Stimulated activated naive CD8-positive, alpha-beta T cell treated with anti-CD3 and anti-CD28 coated beads, Interleukin-15, amount 100 ng/mL, for 72 hours (primary cell): Measurements from ENCODE around the gene BLVRB.
"Not testable (repeated sequence)": the region's sequence is repeated elsewhere in the genome, so short reads cannot be mapped to it uniquely, and the experiment has no call there.

Source experiments
- ATAC-seq: fragments of 150-1000 bp; cut with Tn5 transposase; 2 replicates; pipeline ENCODE4 v1.10.0; 2021; ENCODE audit warnings: mild to moderate bottlenecking, moderate library complexity
- DNase-seq, 2 donors: peaks; one replicate each; pipeline ENCODE4 v3.0.0; 2021 to 2022
- H3K27ac Mint-ChIP-seq, 2 donors: one replicate each; pipeline ENCODE4 v1.8.0; 2022; ENCODE audit warnings: mild to moderate bottlenecking in 2 of 2, mixed read lengths in 2 of 2, moderate library complexity in 2 of 2
- H3K27me3 Mint-ChIP-seq: one replicate; pipeline ENCODE4 v1.8.0; 2022; ENCODE audit warnings: mixed read lengths
- H3K4me1 Mint-ChIP-seq: one replicate; pipeline ENCODE4 v1.8.0; 2022; ENCODE audit warnings: mild to moderate bottlenecking, mixed read lengths
- H3K4me3 Mint-ChIP-seq, 2 donors: one replicate each; pipeline ENCODE4 v1.8.0; 2022; ENCODE audit warnings: mild to moderate bottlenecking in 2 of 2, mixed read lengths in 2 of 2, moderate library complexity in 1 of 2
- H3K9me3 Mint-ChIP-seq, 2 donors: one replicate each; pipeline ENCODE4 v1.8.0; 2022; ENCODE audit warnings: mixed read lengths in 2 of 2

Gene BLVRB

DNA sequence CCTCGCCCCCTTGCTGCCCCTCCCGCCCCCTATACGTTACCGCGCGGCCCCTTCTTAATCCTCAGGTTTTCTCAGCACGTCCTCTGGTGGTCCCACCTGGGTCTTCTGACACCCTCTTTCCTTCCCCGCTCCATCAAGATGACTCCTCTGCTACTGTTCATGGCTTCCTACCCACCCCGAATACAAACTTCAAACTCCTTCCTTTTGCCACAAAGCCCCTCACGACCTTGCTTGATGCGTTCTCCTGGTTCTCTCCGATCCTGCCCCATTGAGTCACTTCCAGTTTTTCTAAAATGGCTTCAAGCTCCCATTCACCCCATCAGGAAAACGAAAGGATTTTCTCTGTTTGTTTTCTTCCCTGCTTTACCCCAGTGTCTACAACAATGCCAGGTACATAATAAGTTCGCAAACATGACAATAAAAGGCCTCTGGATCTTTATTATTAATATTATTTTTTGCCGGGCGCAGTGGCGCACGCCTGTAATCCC is 20.7 kb downstream of the BLVRB start:
- no peak for ATAC-seq
- peak overlapping the region; percentile 57 to 91 for H3K27ac Mint-ChIP-seq
- no peaks in the 10 kb centered on the region for H3K9me3 Mint-ChIP-seq
- DNase-seq = no peak
- H3K27me3 Mint-ChIP-seq = no peaks in the 10 kb centered on the region
- H3K4me1 Mint-ChIP-seq = peaks cover 27% of the 10 kb centered on the region
- peak overlapping the region; percentile 91 to 97 for H3K4me3 Mint-ChIP-seq

- Mint-ChIP-seq H3K9me3 (no peaks in the 10 kb centered on the region), H3K27me3 (no peaks in the 10 kb centered on the region), H3K27ac (peak within 1 kb of the TSS; percentile 92 to 93), H3K4me1 (peaks cover 34% of the 10 kb centered on the region), H3K4me3 (peak within 1 kb of the TSS; percentile 91 to 97)
- DNase-seq (peak; percentile 97 to 98), ATAC-seq (peak; percentile 80)
Measured at GRCh38 chr19:40444000-40444824, 21.3 kb downstream of the BLVRB start, which contains the start of gene SERTAD3. TSS of gene SERTAD3 (minus strand) at chr19:40444335. CDS start at chr19:40442080, 2,255 bp downstream.

DNA sequence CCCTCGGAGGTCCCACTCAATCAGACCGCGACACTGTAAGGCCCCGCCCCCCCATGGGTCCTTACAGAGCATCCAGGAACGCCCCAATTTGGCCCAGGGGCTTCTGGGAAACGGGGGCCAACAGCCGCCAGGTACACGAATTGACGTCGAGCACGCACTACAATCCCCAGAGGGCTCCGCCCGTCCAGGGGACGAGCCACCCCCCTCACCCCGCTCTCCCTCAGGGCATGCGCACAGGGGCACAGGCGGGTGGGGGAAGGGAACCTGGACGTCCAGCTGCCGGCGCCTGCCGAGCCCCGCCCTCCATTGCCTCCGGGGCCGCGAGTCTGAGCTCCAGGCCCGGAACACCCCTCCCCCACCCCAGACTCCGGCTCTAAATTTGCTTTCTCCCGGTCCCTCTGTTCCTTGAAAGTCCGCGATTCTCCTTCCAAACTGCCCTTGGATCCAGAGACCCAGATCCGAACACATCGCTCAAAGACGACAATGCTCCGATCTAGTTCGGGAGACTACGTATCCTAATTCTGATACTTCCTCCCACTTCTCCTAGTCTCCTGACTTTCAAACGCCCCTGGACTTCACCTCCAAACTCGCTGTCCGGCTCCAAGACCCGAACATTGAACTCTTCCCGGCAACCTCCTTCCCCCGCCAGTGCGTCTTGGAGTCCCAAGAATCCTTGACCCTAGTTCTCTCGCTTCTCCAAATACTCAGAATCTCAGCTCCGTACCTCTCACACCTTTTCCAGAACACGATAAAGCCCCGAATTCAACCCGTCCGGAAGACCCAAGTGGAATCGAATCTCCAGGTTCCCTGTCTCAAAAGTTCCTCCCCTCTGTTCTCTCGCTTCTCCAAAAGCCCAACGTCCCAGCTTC is 22.2 kb downstream of the BLVRB start:
- Mint-ChIP-seq H3K27me3 (no peaks in the 10 kb centered on the region), H3K4me1 (peaks cover 35% of the 10 kb centered on the region), H3K4me3 (peak overlapping the region; percentile 91 to 97), H3K27ac (peak overlapping the region; percentile 92 to 93), H3K9me3 (no peaks in the 10 kb centered on the region)
- DNase-seq = peak; percentile 98 to 100
- ATAC-seq = peak; percentile 89

- DNase-seq (no peak), ATAC-seq (no peak)
- Mint-ChIP-seq H3K27me3 (no peaks in the 10 kb centered on the region), H3K9me3 (no peaks in the 10 kb centered on the region), H3K4me3 (peak overlapping the region; percentile 91 to 97), H3K27ac (peak overlapping the region; percentile 68 to 86), H3K4me1 (peaks cover 35% of the 10 kb centered on the region)
Measured at GRCh38 chr19:40442328-40443130, 23.0 kb downstream of the BLVRB start.

DNA sequence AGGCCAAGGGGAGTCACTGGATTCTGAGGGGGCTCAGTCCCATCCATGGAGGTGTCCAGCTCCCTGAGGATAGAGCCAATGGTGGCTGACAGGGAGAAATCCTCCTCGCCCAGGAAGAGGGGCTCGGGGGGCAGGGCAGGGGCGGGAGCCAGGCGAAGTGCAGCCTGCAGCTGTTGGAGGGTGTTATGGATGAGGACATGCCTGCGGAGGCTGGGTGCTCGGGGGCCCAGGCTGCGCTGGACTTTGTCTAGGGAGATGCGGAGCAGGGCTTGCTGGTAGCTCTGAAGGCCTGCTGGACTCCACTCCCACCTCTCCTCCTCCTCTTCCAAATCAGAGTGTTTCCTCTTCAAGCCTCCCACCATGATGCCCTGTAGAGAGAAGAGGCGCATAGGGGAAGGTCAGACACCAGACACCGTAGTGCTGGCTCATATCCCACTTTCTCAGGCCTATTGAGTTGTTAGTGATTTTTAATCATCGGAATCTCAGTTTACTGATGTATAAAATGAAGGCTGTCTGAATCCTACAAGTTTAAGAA is 23.8 kb downstream of the BLVRB start:
- peaks cover 35% of the 10 kb centered on the region for H3K4me1 Mint-ChIP-seq
- H3K27me3 Mint-ChIP-seq = no peaks in the 10 kb centered on the region
- H3K9me3 Mint-ChIP-seq = no peaks in the 10 kb centered on the region
- no peak overlapping the region for H3K27ac Mint-ChIP-seq
- peak overlapping the region; percentile 91 to 97 for H3K4me3 Mint-ChIP-seq
- DNase-seq (no peak), ATAC-seq (no peak)

DNA sequence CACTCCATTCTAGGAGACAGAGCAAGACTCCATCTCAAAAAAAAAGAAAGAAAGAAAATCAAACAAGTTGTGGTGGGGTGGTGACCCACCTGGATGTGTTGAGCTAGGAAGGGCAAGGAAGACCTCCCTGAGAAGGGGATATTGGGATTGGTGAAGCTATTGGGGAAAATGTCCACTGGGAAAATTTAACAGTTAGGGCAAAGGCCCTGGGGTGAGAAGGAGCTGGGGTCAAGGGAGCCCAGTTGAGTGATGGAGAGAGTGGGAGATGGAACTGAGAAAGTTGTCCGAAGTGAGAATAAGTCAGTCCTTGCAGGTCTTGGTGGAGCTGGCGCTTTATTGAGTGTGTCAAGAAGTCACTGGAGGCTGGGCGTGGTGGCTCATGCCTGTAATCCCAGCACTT is 27.3 kb downstream of the BLVRB start:
- Mint-ChIP-seq H3K27ac (no peak overlapping the region), H3K9me3 (no peaks in the 10 kb centered on the region), H3K27me3 (no peaks in the 10 kb centered on the region), H3K4me1 (peaks cover 41% of the 10 kb centered on the region), H3K4me3 (no peak overlapping the region)
- ATAC-seq = no peak
- DNase-seq = no peak

GRCh38 chr19:40433391-40434216 is 31.9 kb downstream of the BLVRB start:
- ATAC-seq (peak; percentile 91), DNase-seq (peak; percentile 44 to 62)
- H3K9me3 Mint-ChIP-seq = no peaks in the 10 kb centered on the region
- peak overlapping the region; percentile 88 to 98 for H3K4me3 Mint-ChIP-seq
- peaks cover 21% of the 10 kb centered on the region for H3K4me1 Mint-ChIP-seq
- no peaks in the 10 kb centered on the region for H3K27me3 Mint-ChIP-seq
- H3K27ac Mint-ChIP-seq = peak overlapping the region; percentile 99

DNA sequence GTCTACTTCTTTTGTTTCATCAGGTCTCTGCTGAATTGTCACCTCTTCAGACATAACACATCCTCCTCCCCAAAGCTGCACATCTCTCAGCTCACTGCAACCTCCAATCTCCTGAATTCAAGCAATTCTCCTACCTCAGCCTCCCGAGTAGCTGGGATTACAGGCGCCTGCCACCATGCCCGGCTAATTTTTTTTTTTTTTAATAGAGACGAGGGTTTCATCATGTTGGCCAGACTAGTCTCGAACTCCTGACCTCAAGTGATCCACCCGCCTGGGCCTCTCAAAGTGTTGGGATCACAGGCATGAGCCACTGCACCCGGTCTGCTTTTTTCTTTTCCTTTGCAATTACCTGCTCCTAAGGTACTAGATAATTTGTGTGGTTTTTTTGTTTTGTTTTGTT is 32.8 kb downstream of the BLVRB start:
- H3K4me1 Mint-ChIP-seq = peaks cover 21% of the 10 kb centered on the region
- peak overlapping the region; percentile 88 to 98 for H3K4me3 Mint-ChIP-seq
- H3K9me3 Mint-ChIP-seq, DNase-seq, H3K27me3 Mint-ChIP-seq, ATAC-seq: not testable (repeated sequence)
- peak overlapping the region; percentile 99 for H3K27ac Mint-ChIP-seq

DNA sequence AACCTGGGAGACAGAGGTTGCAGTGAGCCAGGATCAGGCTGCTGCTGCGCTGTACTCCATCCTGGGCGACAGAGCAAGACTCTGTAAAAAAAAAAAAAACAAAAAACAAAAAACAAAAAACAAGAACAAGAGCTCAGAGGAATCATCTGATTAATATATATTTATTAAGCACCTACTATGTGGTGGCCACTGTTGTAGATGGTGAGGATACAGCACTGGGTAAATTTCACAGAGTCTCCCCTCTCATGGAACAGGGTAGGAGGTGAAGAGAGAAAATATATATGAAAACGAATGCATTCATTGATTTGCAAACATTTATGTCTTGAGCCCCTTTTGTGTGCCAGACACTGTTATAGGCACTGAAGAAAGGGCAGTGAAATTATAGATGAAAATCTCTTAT is 33.8 kb downstream of the BLVRB start:
- H3K27me3 Mint-ChIP-seq = no peaks in the 10 kb centered on the region
- no peak for ATAC-seq
- no peaks in the 10 kb centered on the region for H3K9me3 Mint-ChIP-seq
- no peak overlapping the region for H3K4me3 Mint-ChIP-seq
- no peak for DNase-seq
- no peak overlapping the region for H3K27ac Mint-ChIP-seq
- H3K4me1 Mint-ChIP-seq = peaks cover 21% of the 10 kb centered on the region

GRCh38 chr19:40430242-40430641 is 35.3 kb downstream of the BLVRB start:
- not testable (repeated sequence) for H3K27me3 Mint-ChIP-seq, H3K9me3 Mint-ChIP-seq, ATAC-seq, H3K27ac Mint-ChIP-seq, H3K4me3 Mint-ChIP-seq, DNase-seq
- peaks cover 18% of the 10 kb centered on the region for H3K4me1 Mint-ChIP-seq

DNA sequence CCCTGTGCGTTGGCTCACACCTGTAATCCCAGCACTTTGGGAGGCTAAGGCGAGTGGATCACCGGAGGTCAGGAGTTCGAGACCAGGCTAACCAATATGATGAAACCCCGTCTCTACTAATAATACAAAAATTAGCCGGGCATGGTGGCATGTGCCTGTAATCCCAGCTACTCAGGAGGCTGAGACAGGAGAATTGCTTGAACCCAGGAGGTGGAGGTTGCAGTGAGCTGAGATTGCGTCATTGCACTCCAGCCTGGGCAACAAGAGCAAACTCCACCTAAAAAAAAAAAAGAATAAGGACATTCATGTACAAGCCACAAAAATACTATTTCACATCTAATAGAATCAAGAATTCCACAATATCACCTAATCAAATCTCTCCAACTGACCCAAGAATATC is 37.3 kb downstream of the BLVRB start:
- H3K4me3 Mint-ChIP-seq, H3K9me3 Mint-ChIP-seq, DNase-seq, H3K27me3 Mint-ChIP-seq, ATAC-seq, H3K27ac Mint-ChIP-seq: not testable (repeated sequence)
- peaks cover 18% of the 10 kb centered on the region for H3K4me1 Mint-ChIP-seq

DNA sequence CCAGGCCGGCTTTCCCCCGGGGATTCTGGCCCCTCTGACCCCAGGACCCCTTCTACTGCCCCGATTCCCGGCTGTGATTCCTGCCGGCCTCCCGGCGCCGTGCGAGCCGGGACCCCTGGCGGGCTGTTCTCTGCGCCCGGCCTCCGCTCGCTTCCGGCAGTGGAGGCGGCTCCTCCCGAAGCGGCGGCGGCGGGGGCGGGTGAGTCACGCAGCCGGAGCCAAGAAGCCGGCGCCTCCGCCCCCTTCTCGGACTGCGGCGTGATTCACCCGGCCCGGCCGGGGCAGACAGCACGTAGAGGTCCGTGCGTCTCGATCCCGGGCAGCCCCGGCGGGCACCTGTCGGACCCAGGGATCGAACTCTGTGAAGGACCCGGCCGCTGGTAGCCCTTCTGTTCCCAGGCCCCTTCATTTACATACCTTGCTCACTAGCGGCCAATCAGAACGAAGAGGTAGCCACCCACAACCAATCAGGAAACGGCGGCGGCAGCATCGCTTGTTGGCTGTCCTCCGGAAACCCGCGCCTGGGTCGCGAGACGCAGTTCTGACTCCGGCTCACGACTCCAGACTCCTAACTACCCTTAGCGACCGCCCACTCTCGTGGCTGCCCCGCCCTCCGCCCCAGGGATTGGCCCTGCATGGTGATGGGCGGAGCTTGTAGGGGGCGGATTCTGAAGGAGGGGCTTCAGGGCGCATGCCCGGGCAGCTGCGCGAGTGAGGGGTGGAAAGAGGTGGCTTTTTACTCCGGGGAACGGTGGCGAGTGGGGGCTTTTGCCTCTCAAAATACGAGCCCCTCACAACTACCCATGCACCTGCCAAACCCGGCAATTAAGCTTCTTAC is 39.9 kb downstream of the BLVRB start, which contains the start of gene SERTAD1:
TSS of gene SERTAD1 (minus strand) at position 543 of the 838 bp plus-strand sequence. CDS start 2,446 bp downstream, outside the sequence.
- H3K27ac Mint-ChIP-seq = peak within 1 kb of the TSS; percentile 93 to 96
- DNase-seq (peak; percentile 100), ATAC-seq (peak; percentile 92)
- peak within 1 kb of the TSS; percentile 89 to 95 for H3K4me3 Mint-ChIP-seq
- peaks cover 30% of the 10 kb centered on the region for H3K4me1 Mint-ChIP-seq
- no peaks in the 10 kb centered on the region for H3K27me3 Mint-ChIP-seq
- H3K9me3 Mint-ChIP-seq = no peaks in the 10 kb centered on the region
